Endothelial cell of umbilical vein (primary cell): ENCODE results near the gene ACADVL.

Source experiments
- CTCF ChIP-seq, 2 donors: IDR thresholded peaks; 1 replicate in 1 of 2; 2 replicates in 1 of 2; pipeline ENCODE4 v1.5.1; 2011; ENCODE audit warnings: low read length in 2 of 2, mild to moderate bottlenecking in 2 of 2, moderate library complexity in 2 of 2, control low read depth in 1 of 2, inconsistent platforms in 1 of 2, low read depth in 1 of 2; ENCODE audit not compliant: insufficient read depth in 1 of 2; ENCODE audit errors: extremely low read depth in 1 of 2
- EZH2 ChIP-seq: IDR thresholded peaks from 2 replicates; pipeline ENCODE4 v1.6.1; 2012; ENCODE audit warnings: borderline replicate concordance, low read depth, mild to moderate bottlenecking, moderate library complexity, low read length, inconsistent platforms; ENCODE audit not compliant: severe bottlenecking
- GATA2 ChIP-seq: IDR thresholded peaks from 2 replicates; pipeline ENCODE4 v1.7.0; 2011; ENCODE audit warnings: low read depth, mild to moderate bottlenecking, moderate library complexity, mixed read lengths, low read length; ENCODE audit not compliant: insufficient read length, insufficient read depth
- MAX ChIP-seq: IDR thresholded peaks from 2 replicates; pipeline ENCODE4 v1.6.1; 2011; ENCODE audit not compliant: insufficient read depth, insufficient read length
- MYC ChIP-seq: IDR thresholded peaks from one replicate; pipeline ENCODE4 v1.6.1; 2011; ENCODE audit warnings: mild to moderate bottlenecking, low read depth, low read length
- POLR2A ChIP-seq: IDR thresholded peaks from 2 replicates; pipeline ENCODE4 v1.6.1; 2012; ENCODE audit warnings: low read depth, mild to moderate bottlenecking, control low read depth, low read length
- POLR2AphosphoS5 ChIP-seq: IDR thresholded peaks from 2 replicates; pipeline ENCODE4 v1.6.1; 2012; ENCODE audit warnings: low read depth, mild to moderate bottlenecking, control low read depth, low read length, moderate library complexity; ENCODE audit not compliant: insufficient read depth

- TF ChIP-seq CTCF (IDR thresholded peaks at IDR 0.05; ENCODE audit: extremely low read depth in 1 of 2, insufficient read depth in 1 of 2, low read depth in 1 of 2, low read length in 2 of 2) = no peak
- TF ChIP-seq POLR2A = no peak
- no peak for TF ChIP-seq EZH2
- TF ChIP-seq GATA2 = no peak
- no peak for TF ChIP-seq POLR2AphosphoS5
- TF ChIP-seq MAX = no peak
- TF ChIP-seq MYC = no peak
These were observed 9.8 kb downstream of the ACADVL start for GRCh38 chr17:7229504-7229903.
